Choroid plexus epithelial cell (primary cell): ENCODE results near the gene ANK3.

ENCODE experiments used
- DNase-seq: peaks from one replicate; pipeline ENCODE4 v3.0.0-alpha.2; 2010; ENCODE audit warnings: low read depth
- H3K4me3 ChIP-seq: 2 replicates; pipeline ENCODE4 v1.5.1; 2011; ENCODE audit warnings: low read depth, mild to moderate bottlenecking, control low read depth, low read length, moderate library complexity
- TF ChIP-seq, protein P1 (sequence below): conservative IDR thresholded peaks from 2 replicates; pipeline ENCODE4 v1.5.1; 2011; ENCODE audit warnings: low read depth, mild to moderate bottlenecking, control low read depth, inconsistent platforms, low read length, moderate library complexity

The ANK3 gene

DNA sequence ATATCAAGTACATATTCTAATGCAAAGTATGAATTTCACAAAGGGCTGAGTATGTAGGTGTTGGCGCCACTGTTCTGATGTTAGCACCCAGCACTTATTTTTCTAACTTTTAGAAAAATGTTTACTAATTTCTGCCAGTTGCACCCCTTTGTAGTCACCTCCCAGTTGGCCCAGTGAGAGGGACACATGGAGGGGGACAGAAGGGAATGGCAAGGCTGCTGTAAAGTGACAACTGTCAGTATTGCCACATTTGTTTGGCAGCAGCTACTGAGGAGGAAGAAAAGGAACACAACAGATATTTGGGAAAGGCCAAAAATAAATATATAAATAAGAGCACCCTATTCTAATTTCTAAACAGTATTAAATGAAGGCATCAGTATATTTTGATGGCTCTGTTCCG is 57.3 kb downstream of the ANK3 start:
- DNase-seq = no peak
- TF ChIP-seq, protein P1, sequence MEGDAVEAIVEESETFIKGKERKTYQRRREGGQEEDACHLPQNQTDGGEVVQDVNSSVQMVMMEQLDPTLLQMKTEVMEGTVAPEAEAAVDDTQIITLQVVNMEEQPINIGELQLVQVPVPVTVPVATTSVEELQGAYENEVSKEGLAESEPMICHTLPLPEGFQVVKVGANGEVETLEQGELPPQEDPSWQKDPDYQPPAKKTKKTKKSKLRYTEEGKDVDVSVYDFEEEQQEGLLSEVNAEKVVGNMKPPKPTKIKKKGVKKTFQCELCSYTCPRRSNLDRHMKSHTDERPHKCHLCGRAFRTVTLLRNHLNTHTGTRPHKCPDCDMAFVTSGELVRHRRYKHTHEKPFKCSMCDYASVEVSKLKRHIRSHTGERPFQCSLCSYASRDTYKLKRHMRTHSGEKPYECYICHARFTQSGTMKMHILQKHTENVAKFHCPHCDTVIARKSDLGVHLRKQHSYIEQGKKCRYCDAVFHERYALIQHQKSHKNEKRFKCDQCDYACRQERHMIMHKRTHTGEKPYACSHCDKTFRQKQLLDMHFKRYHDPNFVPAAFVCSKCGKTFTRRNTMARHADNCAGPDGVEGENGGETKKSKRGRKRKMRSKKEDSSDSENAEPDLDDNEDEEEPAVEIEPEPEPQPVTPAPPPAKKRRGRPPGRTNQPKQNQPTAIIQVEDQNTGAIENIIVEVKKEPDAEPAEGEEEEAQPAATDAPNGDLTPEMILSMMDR = no peak
- H3K4me3 ChIP-seq = no peak overlapping the region

DNA sequence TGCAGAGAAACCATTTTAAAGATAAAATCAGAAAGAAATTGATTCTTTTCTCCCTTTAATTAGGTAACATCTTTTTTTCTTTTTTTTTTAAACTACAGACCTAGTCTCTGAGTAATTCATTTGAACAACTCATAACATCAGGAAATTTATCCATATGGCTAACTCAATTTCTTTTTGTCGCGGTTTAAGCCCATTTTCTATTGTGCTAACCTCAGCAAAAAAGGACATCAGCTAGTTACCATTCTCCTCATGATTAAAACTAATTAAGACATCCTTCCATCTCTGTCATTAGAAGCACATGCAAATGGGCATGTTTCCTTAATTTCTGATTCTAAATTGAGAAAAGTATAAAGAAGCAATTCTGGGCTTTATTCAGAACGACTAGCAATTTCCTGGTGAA is 57.8 kb downstream of the ANK3 start:
- TF ChIP-seq, protein P1 = no peak
- DNase-seq = no peak
- no peak overlapping the region for H3K4me3 ChIP-seq

DNA sequence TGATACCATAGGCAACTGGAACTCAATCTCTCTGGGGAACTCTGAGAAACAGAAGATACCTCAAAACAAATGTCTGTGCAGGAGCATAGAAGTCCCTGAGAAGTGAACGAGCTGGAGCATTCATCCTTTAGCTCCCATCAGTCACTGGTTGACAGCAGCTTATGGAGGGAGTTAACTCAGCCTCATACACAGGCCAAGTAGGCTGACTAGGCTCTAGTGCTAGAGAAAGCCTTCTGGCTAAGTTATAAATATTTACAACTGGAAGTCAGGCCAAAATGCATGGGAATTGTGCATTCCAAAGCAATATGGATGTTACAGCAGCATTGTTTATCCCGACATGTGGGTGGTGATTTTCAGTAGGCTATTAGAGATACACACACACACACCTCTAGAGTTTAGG is 66.5 kb downstream of the ANK3 start:
- TF ChIP-seq, protein P1 = no peak
- no peak for DNase-seq
- H3K4me3 ChIP-seq = no peak overlapping the region

DNA sequence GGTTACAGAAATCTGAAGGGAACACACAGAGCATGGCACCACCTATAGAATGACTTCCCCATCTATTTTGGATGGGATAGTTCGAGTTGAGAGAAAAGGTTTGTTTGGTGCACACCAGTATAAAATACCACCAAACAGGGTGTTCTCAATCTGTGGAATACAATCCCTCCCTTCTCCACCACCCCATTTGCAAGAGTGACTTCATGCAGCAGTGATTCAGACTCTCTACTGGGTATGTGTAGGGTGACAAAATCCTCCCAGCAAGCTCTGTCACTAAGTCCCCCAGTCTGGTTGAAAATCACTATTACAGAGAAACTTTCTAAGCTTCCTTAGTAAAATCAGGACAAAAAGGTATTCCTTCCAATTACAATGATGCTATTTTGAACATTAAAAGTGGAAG is 69.0 kb downstream of the ANK3 start:
- DNase-seq = no peak
- no peak overlapping the region for H3K4me3 ChIP-seq
- TF ChIP-seq, protein P1 = no peak

DNA sequence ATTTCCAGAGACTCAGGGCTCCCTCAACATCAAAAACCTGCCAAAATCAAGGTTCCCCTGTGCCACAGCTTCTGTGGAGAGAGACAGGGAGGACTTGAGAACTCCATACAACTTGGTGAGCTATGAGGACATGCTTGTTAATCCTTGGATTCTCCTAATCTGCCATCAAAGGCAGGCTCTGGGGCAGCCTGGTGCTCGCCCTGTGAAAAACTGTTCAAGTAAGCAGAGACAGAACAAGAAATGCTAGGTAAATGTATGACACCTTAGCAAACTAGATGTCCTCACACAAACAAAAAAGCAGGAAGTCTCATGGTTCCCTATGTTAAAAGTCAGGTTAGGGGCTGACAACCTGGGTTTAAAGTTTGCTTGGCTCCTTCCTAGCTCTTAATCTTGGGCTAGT is 73.6 kb downstream of the ANK3 start:
- no peak for DNase-seq
- H3K4me3 ChIP-seq = no peak overlapping the region
- TF ChIP-seq, protein P1 = no peak

DNA sequence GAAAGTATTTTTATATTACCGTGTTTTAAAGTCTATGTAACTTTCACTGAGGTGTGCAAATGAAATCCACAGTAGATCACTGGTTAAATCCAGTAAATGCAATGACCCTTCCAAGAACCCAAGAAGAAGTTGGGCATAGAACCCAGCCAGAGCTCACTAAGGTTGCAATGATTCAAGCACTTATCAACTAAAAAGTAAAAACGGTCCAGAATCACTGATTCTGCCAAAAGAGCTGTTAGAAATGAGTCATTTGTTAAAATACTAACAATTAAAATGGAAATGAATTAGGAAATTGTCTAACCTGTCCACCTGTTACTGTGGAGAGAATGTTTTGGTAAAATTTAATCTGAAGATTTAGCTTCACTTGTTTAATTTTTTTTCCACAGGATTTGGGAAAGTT is 74.4 kb downstream of the ANK3 start:
- TF ChIP-seq, protein P1 = no peak
- DNase-seq = no peak
- no peak overlapping the region for H3K4me3 ChIP-seq

- peak; percentile 69 for DNase-seq
- TF ChIP-seq, protein P1 = no peak
- no peak overlapping the region for H3K4me3 ChIP-seq
Measured at GRCh38 chr10:60314069-60314940, 75.4 kb downstream of the ANK3 start.
